OCI-LY7 (cell line): Measurements from ENCODE around the gene SBF2. TPM values are rescaled to one million over a fixed set of nuclear protein-coding genes. Genes with fewer than 3 reads are reported as not detected.
"Not testable (repeated sequence)": the region's sequence is repeated elsewhere in the genome, so short reads cannot be mapped to it uniquely, and the experiment has no call there.

ENCODE experiments used
- BruUV-seq: library from RNA; stranded (reverse); fragments of 400-500 nt; replicated peaks from 2 replicates; lab custom pipeline; 2021; lab: Mats Ljungman, UMichigan
- CTCF ChIA-PET: fragments of 300-600 bp; sonication (Branson Sonifier 250); formaldehyde crosslinking; loops from one replicate; lab custom pipeline; 2022; ENCODE audit warnings: antibody characterized with exemption; ENCODE audit not compliant: unreplicated experiment; lab: Charles Lee
- POLR2A ChIA-PET: fragments of 300-600 bp; sonication (Branson Sonifier 250); formaldehyde crosslinking; loops from one replicate; lab custom pipeline; 2022; ENCODE audit warnings: antibody characterized with exemption; lab: Charles Lee
- DNase-seq: peaks from one replicate; pipeline ENCODE4 v3.0.0-alpha.2; 2015; ENCODE audit warnings: low spot score
- H2AFZ ChIP-seq: fragments of 200-600 bp; sonication (generic), shearing (Covaris generic); 2 replicates; pipeline ENCODE4 v1.6.1; 2014; ENCODE audit warnings: mild to moderate bottlenecking, antibody characterized with exemption, low read length, moderate library complexity
- H3K27ac ChIP-seq: fragments of 200-600 bp; sonication (generic); 2 replicates; pipeline ENCODE4 v1.5.1; 2014; ENCODE audit warnings: mixed run types, low read depth, mild to moderate bottlenecking, moderate library complexity, low read length, inconsistent platforms; ENCODE audit not compliant: poor library complexity, severe bottlenecking
- H3K36me3 ChIP-seq: fragments of 200-600 bp; sonication (generic); 2 replicates; pipeline ENCODE4 v1.6.1; 2014; ENCODE audit warnings: mild to moderate bottlenecking, antibody characterized with exemption, low read length, moderate library complexity, mixed read lengths; ENCODE audit not compliant: insufficient read depth
- H3K4me1 ChIP-seq: fragments of 200-600 bp; sonication (generic); 2 replicates; pipeline ENCODE4 v1.5.1; 2014; ENCODE audit warnings: mild to moderate bottlenecking, low read length; ENCODE audit not compliant: insufficient read depth, poor library complexity, severe bottlenecking
- H3K4me2 ChIP-seq: fragments of 200-600 bp; sonication (generic); 2 replicates; pipeline ENCODE4 v1.6.1; 2014; ENCODE audit warnings: mild to moderate bottlenecking, low read length
- H3K4me3 ChIP-seq: fragments of 200-600 bp; sonication (generic); 2 replicates; pipeline ENCODE4 v1.5.1; 2014; ENCODE audit warnings: mild to moderate bottlenecking, low read depth, low read length; ENCODE audit not compliant: poor library complexity, severe bottlenecking
- H3K79me2 ChIP-seq: fragments of 200-600 bp; sonication (generic); 2 replicates; pipeline ENCODE4 v1.6.1; 2016; ENCODE audit warnings: low read depth, mild to moderate bottlenecking, low read length, moderate library complexity, mixed read lengths; ENCODE audit not compliant: insufficient read depth
- H3K9me2 ChIP-seq: fragments of 200-600 bp; sonication (generic); 2 replicates; pipeline ENCODE4 v1.6.1; 2016; ENCODE audit warnings: mild to moderate bottlenecking, low read length, mixed read lengths; ENCODE audit not compliant: insufficient read depth
- H3K9me3 ChIP-seq: fragments of 200-600 bp; sonication (generic); 2 replicates; pipeline ENCODE4 v1.6.1; 2014; ENCODE audit warnings: mild to moderate bottlenecking, mixed run types, low read length, mixed read lengths
- H4K20me1 ChIP-seq: fragments of 200-600 bp; sonication (generic); 2 replicates; pipeline ENCODE4 v1.6.1; 2014; ENCODE audit warnings: mild to moderate bottlenecking, antibody characterized with exemption, low read length, moderate library complexity, mixed read lengths; ENCODE audit not compliant: insufficient read depth
- CTCF ChIP-seq: fragments of 200-600 bp; sonication (generic); conservative IDR thresholded peaks from 2 replicates; pipeline ENCODE4 v1.5.1; 2014; ENCODE audit warnings: mild to moderate bottlenecking, antibody characterized with exemption, low read length, moderate library complexity, mixed read lengths
- EZH2phosphoT487 ChIP-seq: fragments of 200-600 bp; sonication (generic); IDR thresholded peaks from 2 replicates; pipeline ENCODE4 v1.6.1; 2018; ENCODE audit warnings: low read depth, borderline replicate concordance, mild to moderate bottlenecking, mixed run types, antibody characterized with exemption, low read length, moderate library complexity, mixed read lengths
- intact Hi-C: fragments of 100-400 bp; cut with micrococcal nuclease; formaldehyde crosslinking; loops from one replicate; pipeline ENCODE4 v1.10.0; 2022; ENCODE audit not compliant: unreplicated experiment
- total RNA-seq, 2 experiments: library from RNA; depleted of rRNA in 1 of 2; stranded (reverse); fragments of >200 nt in 1 of 2; shearing (Covaris generic) in 1 of 2; gene quantifications; 2 replicates each; pipeline ENCODE4 v1.2.3, GENCODE V29; 2014 to 2022

SBF2 gene
- total RNA-seq, 2 experiments from 2014 or later: 12.9 to 14.3 TPM

- ChIA-PET POLR2A (no interaction called here), CTCF (no interaction called here)
- Histone ChIP-seq H3K9me2 (no peaks in the 10 kb centered on the region), H3K27ac (no peak overlapping the region), H3K4me3 (no peak overlapping the region), H2AFZ (no peak overlapping the region), H4K20me1 (no peaks in the 10 kb centered on the region), H3K9me3 (no peaks in the 10 kb centered on the region), H3K79me2 (no peaks in the 10 kb centered on the region), H3K4me2 (no peak overlapping the region), H3K4me1 (no peaks in the 10 kb centered on the region), H3K36me3 (no peaks in the 10 kb centered on the region)
- TF ChIP-seq EZH2phosphoT487 (no peak), CTCF (no peak)
- no peak for DNase-seq
- no TSS peak for BruUV-seq
- intact Hi-C loops: no loop called here
These were observed 163.1 kb downstream of the SBF2 start for GRCh38 chr11:10130875-10131274.

GRCh38 chr11:10129184-10129583 is 164.8 kb downstream of the SBF2 start:
- H3K27ac ChIP-seq, H3K4me2 ChIP-seq, DNase-seq, H3K4me1 ChIP-seq, H3K9me2 ChIP-seq, intact Hi-C loops, H3K9me3 ChIP-seq, H4K20me1 ChIP-seq, H2AFZ ChIP-seq, BruUV-seq, H3K36me3 ChIP-seq, CTCF ChIA-PET, H3K79me2 ChIP-seq, H3K4me3 ChIP-seq: not testable (repeated sequence)
- POLR2A ChIA-PET: interaction anchor here (0.6 kb wide), 1 partner anchor 256 kb away, joined by 3 read pairs; no protein-coding TSS in a partner anchor

GRCh38 chr11:10125522-10126133 is 168.4 kb downstream of the SBF2 start:
- no peaks in the 10 kb centered on the region for H3K36me3 ChIP-seq
- no peak overlapping the region for H3K4me3 ChIP-seq
- POLR2A ChIA-PET: interaction anchor here (0.7 kb wide), 1 partner anchor 1361 kb away, joined by 3 read pairs; no protein-coding TSS in a partner anchor
- CTCF ChIA-PET: no interaction called here
- DNase-seq: no peak
- H3K79me2 ChIP-seq: no peaks in the 10 kb centered on the region
- H3K27ac ChIP-seq: no peak overlapping the region
- no peak overlapping the region for H3K4me2 ChIP-seq
- no peaks in the 10 kb centered on the region for H3K9me3 ChIP-seq
- TF ChIP-seq EZH2phosphoT487: no peak
- TF ChIP-seq CTCF: no peak
- BruUV-seq: no TSS peak
- no peaks in the 10 kb centered on the region for H3K4me1 ChIP-seq
- H4K20me1 ChIP-seq: no peaks in the 10 kb centered on the region
- H3K9me2 ChIP-seq: no peaks in the 10 kb centered on the region
- intact Hi-C loops: no loop called here
- H2AFZ ChIP-seq: no peak overlapping the region
